BE2C (cell line): ENCODE results near the gene BLOC1S2.

Experiments used
- DNase-seq: peaks from one replicate; pipeline ENCODE4 v3.0.0-alpha.2; 2020
- H3K27me3 ChIP-seq: fragments of 250-450 bp; sonication (Bioruptor Pico); 2 replicates; pipeline ENCODE4 v1.5.1; 2020; ENCODE audit warnings: mild to moderate bottlenecking
- H3K36me3 ChIP-seq: fragments of 250-450 bp; sonication (Bioruptor Pico); 2 replicates; pipeline ENCODE4 v1.5.1; 2020; ENCODE audit warnings: mild to moderate bottlenecking
- H3K4me1 ChIP-seq: fragments of 250-450 bp; sonication (Bioruptor Pico); 2 replicates; pipeline ENCODE4 v1.5.1; 2020
- H3K4me3 ChIP-seq: 2 replicates; pipeline ENCODE4 v1.5.1; 2011; ENCODE audit warnings: low read depth, low read length
- H3K9me3 ChIP-seq: fragments of 250-450 bp; sonication (Bioruptor Pico); 2 replicates; pipeline ENCODE4 v1.5.1; 2020
- CTCF ChIP-seq: IDR thresholded peaks from 2 replicates; pipeline ENCODE4 v1.5.1; 2012; ENCODE audit warnings: mild to moderate bottlenecking, low read depth, low read length

BLOC1S2 gene

GRCh38 chr10:100248820-100249219, 37.7 kb downstream of the BLOC1S2 start:
- Histone ChIP-seq H3K4me3 (no peak overlapping the region), H3K9me3 (no peaks in the 10 kb centered on the region), H3K36me3 (peaks cover 9% of the 10 kb centered on the region), H3K4me1 (no peaks in the 10 kb centered on the region), H3K27me3 (no peaks in the 10 kb centered on the region)
- TF ChIP-seq CTCF, result no peak
- DNase-seq, result no peak

DNA sequence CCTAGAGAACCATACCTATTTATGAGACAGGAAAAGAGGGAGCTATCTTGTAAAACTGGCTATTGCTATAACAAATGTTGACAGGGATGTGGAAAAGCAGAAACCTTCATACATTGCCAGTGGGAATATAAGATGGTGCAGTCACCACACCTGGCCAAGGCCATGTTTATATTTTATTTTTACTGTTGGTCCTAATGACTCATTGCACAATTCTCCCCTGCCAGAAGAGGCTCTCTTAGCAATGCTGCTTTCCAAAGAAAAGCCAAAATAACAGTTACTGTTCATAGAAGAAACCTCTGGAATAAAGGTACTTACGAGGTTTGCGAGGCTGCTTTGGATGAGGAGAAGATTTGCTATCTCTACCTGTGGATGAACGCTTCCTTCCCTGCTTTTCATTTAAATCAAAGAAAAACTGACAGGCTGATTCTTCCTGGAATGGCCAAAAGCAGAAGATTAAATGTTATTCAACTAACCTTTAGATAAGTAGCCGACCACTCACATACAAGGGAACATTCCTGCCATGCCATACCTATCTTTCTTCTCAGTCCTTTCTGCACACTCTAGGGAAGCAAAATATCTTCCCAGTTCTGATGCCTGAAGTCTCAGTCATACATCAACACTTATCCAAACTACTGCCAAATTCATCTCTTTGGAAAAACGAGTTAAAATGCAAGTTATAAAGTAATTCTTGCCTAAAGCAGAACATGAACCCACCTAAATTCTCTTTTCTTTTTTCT, 40.8 kb downstream of the BLOC1S2 start:
- no peak for TF ChIP-seq CTCF
- H3K9me3 ChIP-seq, result no peaks in the 10 kb centered on the region
- peaks cover 7% of the 10 kb centered on the region for H3K36me3 ChIP-seq
- H3K4me1 ChIP-seq, result no peaks in the 10 kb centered on the region
- no peak overlapping the region for H3K4me3 ChIP-seq
- DNase-seq, result no peak
- H3K27me3 ChIP-seq, result no peaks in the 10 kb centered on the region

- Histone ChIP-seq H3K4me1 (no peaks in the 10 kb centered on the region), H3K36me3 (peaks cover 19% of the 10 kb centered on the region), H3K4me3 (no peak overlapping the region), H3K9me3 (no peaks in the 10 kb centered on the region), H3K27me3 (no peaks in the 10 kb centered on the region)
- TF ChIP-seq CTCF, result no peak
- DNase-seq, result no peak
Measured at GRCh38 chr10:100239851-100240250, 46.6 kb downstream of the BLOC1S2 start.

- Histone ChIP-seq H3K4me1 (no peaks in the 10 kb centered on the region), H3K4me3 (no peak overlapping the region), H3K27me3 (no peaks in the 10 kb centered on the region), H3K36me3 (peaks cover 21% of the 10 kb centered on the region), H3K9me3 (no peaks in the 10 kb centered on the region)
- TF ChIP-seq CTCF, result no peak
- DNase-seq, result no peak
Measured at GRCh38 chr10:100238429-100238828, 48.1 kb downstream of the BLOC1S2 start.

- H3K36me3 ChIP-seq, result peaks cover 22% of the 10 kb centered on the region
- no peak for TF ChIP-seq CTCF
- H3K4me3 ChIP-seq, result no peak overlapping the region
- DNase-seq, result no peak
- no peaks in the 10 kb centered on the region for H3K9me3 ChIP-seq
- H3K27me3 ChIP-seq, result no peaks in the 10 kb centered on the region
- H3K4me1 ChIP-seq, result no peaks in the 10 kb centered on the region
Measured at GRCh38 chr10:100232101-100232500, 54.4 kb downstream of the BLOC1S2 start.

DNA sequence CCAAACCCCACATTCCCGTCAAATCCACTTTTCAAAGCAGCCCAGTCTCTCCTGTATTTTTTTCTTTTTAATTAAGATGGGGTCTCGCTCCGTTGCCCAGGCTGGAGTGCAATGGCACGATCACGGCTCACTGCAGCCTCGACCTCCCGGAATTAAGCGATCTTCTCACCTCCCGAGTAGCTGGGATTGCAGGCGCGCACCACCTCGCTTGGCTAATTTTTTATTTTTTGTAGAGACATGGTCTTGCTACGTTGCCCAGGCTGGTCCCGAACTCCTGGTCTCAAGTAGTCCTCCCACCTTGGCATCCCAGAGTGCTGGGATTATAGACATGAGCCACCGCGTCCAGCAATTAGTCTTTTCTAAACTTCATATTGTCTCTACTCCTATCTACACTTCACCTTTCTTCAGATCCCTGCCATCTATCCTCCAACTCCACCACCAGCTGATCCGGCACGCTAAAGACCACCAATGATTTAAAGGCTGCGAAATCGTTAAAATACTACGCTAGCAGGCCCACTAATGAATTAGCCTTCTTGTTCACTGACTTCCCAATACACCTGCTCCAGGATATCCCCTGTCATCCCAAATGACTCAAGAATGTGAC, 56.6 kb downstream of the BLOC1S2 start:
- no peak for DNase-seq
- Histone ChIP-seq H3K9me3 (no peaks in the 10 kb centered on the region), H3K27me3 (no peaks in the 10 kb centered on the region), H3K4me1 (no peaks in the 10 kb centered on the region), H3K4me3 (peak overlapping the region; percentile 98), H3K36me3 (peaks cover 17% of the 10 kb centered on the region)
- TF ChIP-seq CTCF, result no peak
